H1 (cell line): ENCODE results near the gene LAMA3. TPM values are rescaled to one million over a fixed set of nuclear protein-coding genes. Genes with fewer than 3 reads are reported as not detected.

Experiments used
- CTCF ChIA-PET: fragments of 300-600 bp; sonication (Branson Sonifier 250); formaldehyde crosslinking; loops from one replicate; lab custom pipeline; 2021; ENCODE audit not compliant: partially characterized antibody; lab: Charles Lee
- POLR2A ChIA-PET: fragments of 300-600 bp; sonication (Branson Sonifier 250); formaldehyde crosslinking; loops from one replicate; lab custom pipeline; 2021; ENCODE audit warnings: inconsistent platforms; ENCODE audit not compliant: partially characterized antibody; lab: Charles Lee
- DNase-seq, 2 experiments: peaks; one replicate each; pipeline versions ENCODE4 v3.0.0 to v3.0.0-alpha.2; 2010 to 2022; ENCODE audit warnings: low spot score in 2 of 2, low read depth in 1 of 2, mixed read lengths in 1 of 2
- FAIRE-seq: peaks from 2 replicates; lab custom pipeline; 2011; peaks lifted over from hg19 to GRCh38; lab: Jason Lieb, UNC
- H2AFZ ChIP-seq: 2 replicates; pipeline ENCODE4 v1.8.1; 2012; ENCODE audit warnings: low read length, inconsistent platforms
- H2AK5ac ChIP-seq: 2 replicates; pipeline ENCODE4 v1.6.1; 2013; ENCODE audit warnings: low read depth, low read length
- H2BK120ac ChIP-seq: replicated peaks from 2 replicates; pipeline ENCODE3; 2013; ENCODE audit warnings: low read depth, low read length, inconsistent platforms
- H2BK12ac ChIP-seq: 2 replicates; pipeline ENCODE4 v1.6.1; 2013; ENCODE audit warnings: low read depth, low read length
- H2BK15ac ChIP-seq: 2 replicates; pipeline ENCODE4 v1.6.1; 2013; ENCODE audit warnings: low read length
- H2BK20ac ChIP-seq: 2 replicates; pipeline ENCODE4 v1.6.1; 2013; ENCODE audit warnings: low read length
- H2BK5ac ChIP-seq: 2 replicates; pipeline ENCODE4 v1.6.1; 2013; ENCODE audit warnings: low read depth, low read length
- H3K14ac ChIP-seq: 2 replicates; pipeline ENCODE4 v1.6.1; 2013; ENCODE audit warnings: inconsistent platforms; ENCODE audit not compliant: insufficient read length
- H3K18ac ChIP-seq: 2 replicates; pipeline ENCODE4 v1.6.1; 2013; ENCODE audit warnings: low read length; ENCODE audit errors: extremely low read depth
- H3K23ac ChIP-seq: 2 replicates; pipeline ENCODE4 v1.6.1; 2013; ENCODE audit warnings: inconsistent platforms; ENCODE audit not compliant: insufficient read length
- H3K23me2 ChIP-seq: 2 replicates; pipeline ENCODE4 v1.6.1; 2013; ENCODE audit warnings: low read depth, low read length
- H3K27ac ChIP-seq: 2 replicates; pipeline ENCODE4 v1.6.1; 2011; ENCODE audit warnings: low read depth, low read length, inconsistent platforms
- H3K27me3 ChIP-seq, 4 experiments: replicated peaks in 1 of 4; 1 replicate in 1 of 4; 2 replicates in 3 of 4; pipeline versions ENCODE4 v1.6.1 to v1.8.1; 2011 to 2013; ENCODE audit warnings: low read length in 3 of 4, mild to moderate bottlenecking in 3 of 4, inconsistent platforms in 2 of 4, mixed read lengths in 2 of 4, moderate library complexity in 1 of 4; ENCODE audit not compliant: control insufficient read depth in 3 of 4, insufficient read depth in 3 of 4; ENCODE audit errors: extremely low read depth in 1 of 4
- H3K36me3 ChIP-seq, 4 experiments: 2 replicates each; pipeline versions ENCODE4 v1.6.1 to v1.8.1; 2011 to 2013; ENCODE audit warnings: mild to moderate bottlenecking in 4 of 4, low read length in 3 of 4, moderate library complexity in 2 of 4, control low read depth in 1 of 4, inconsistent platforms in 1 of 4; ENCODE audit not compliant: insufficient read depth in 4 of 4, control insufficient read depth in 2 of 4
- H3K4ac ChIP-seq: replicated peaks from 2 replicates; pipeline ENCODE3; 2013; ENCODE audit warnings: low read length, low read depth, mixed read lengths, inconsistent platforms; ENCODE audit not compliant: insufficient read length
- H3K4me1 ChIP-seq, 4 experiments: replicated peaks in 1 of 4; 1 replicate in 1 of 4; 2 replicates in 3 of 4; pipeline versions ENCODE4 v1.6.1 to v1.8.1; 2011 to 2013; ENCODE audit warnings: low read length in 3 of 4, inconsistent platforms in 2 of 4, mixed read lengths in 1 of 4; ENCODE audit not compliant: insufficient read depth in 4 of 4, control insufficient read depth in 3 of 4
- H3K4me2 ChIP-seq, 2 experiments: 2 replicates each; pipeline versions ENCODE4 v1.6.1 to v1.8.1; 2011 to 2013; ENCODE audit warnings: low read depth in 2 of 2, low read length in 2 of 2, control low read depth in 1 of 2, inconsistent platforms in 1 of 2, mild to moderate bottlenecking in 1 of 2; ENCODE audit not compliant: insufficient read depth in 1 of 2
- H3K4me3 ChIP-seq, 4 experiments: fragments of 200-600, 300-600 bp in 1 of 4; sonication (generic), shearing (Covaris generic), sonication (Bioruptor Twin) in 1 of 4; 2 replicates each; pipeline versions ENCODE4 v1.5.1 to v1.8.1; 2011 to 2016; ENCODE audit warnings: low read length in 4 of 4, low read depth in 3 of 4, control low read depth in 2 of 4, inconsistent platforms in 2 of 4, mild to moderate bottlenecking in 2 of 4, mixed read lengths in 1 of 4, moderate library complexity in 1 of 4; ENCODE audit not compliant: insufficient read depth in 2 of 4; ENCODE audit errors: extremely low read depth in 1 of 4
- H3K56ac ChIP-seq: replicated peaks from 2 replicates; pipeline ENCODE3; 2013; ENCODE audit warnings: low read depth, mild to moderate bottlenecking, mixed read lengths, low read length, inconsistent platforms; ENCODE audit not compliant: insufficient read length
- H3K79me1 ChIP-seq: 2 replicates; pipeline ENCODE4 v1.6.1; 2013; ENCODE audit warnings: low read depth, low read length, control low read depth
- H3K79me2 ChIP-seq, 2 experiments: 2 replicates each; pipeline versions ENCODE4 v1.6.1 to v1.8.1; 2012 to 2013; ENCODE audit warnings: low read length in 2 of 2, mild to moderate bottlenecking in 2 of 2, inconsistent platforms in 1 of 2; ENCODE audit not compliant: insufficient read depth in 2 of 2, control insufficient read depth in 1 of 2
- H3K9ac ChIP-seq, 4 experiments: replicated peaks in 1 of 4; 1 replicate in 1 of 4; 2 replicates in 3 of 4; pipeline versions ENCODE4 v1.6.1 to v1.8.1; 2011 to 2013; ENCODE audit warnings: low read depth in 3 of 4, low read length in 3 of 4, control low read depth in 2 of 4, mild to moderate bottlenecking in 2 of 4, moderate library complexity in 2 of 4, inconsistent platforms in 1 of 4; ENCODE audit errors: extremely low read depth in 1 of 4
- H3K9me3 ChIP-seq, 2 experiments: 2 replicates each; pipeline versions ENCODE4 v1.6.1 to v1.8.1; 2012 to 2013; ENCODE audit warnings: mild to moderate bottlenecking in 2 of 2, moderate library complexity in 2 of 2, control low read depth in 1 of 2, inconsistent platforms in 1 of 2, low read depth in 1 of 2, low read length in 1 of 2, mixed read lengths in 1 of 2; ENCODE audit not compliant: insufficient read depth in 2 of 2
- H4K20me1 ChIP-seq, 2 experiments: replicated peaks in 1 of 2; 2 replicates each; pipeline versions ENCODE3 to v1.8.1; 2011 to 2013; ENCODE audit warnings: inconsistent platforms in 2 of 2, low read length in 2 of 2, mild to moderate bottlenecking in 1 of 2; ENCODE audit not compliant: insufficient read depth in 2 of 2, control insufficient read depth in 1 of 2
- H4K5ac ChIP-seq: 2 replicates; pipeline ENCODE4 v1.6.1; 2013; ENCODE audit warnings: low read length, low read depth, mixed read lengths, inconsistent platforms; ENCODE audit not compliant: insufficient read length
- H4K8ac ChIP-seq: 2 replicates; pipeline ENCODE4 v1.8.0; 2013; ENCODE audit warnings: mild to moderate bottlenecking, moderate library complexity, low read length, inconsistent platforms; ENCODE audit not compliant: insufficient read depth; ENCODE audit errors: extremely low read depth
- H4K91ac ChIP-seq: replicated peaks from 2 replicates; pipeline ENCODE3; 2013; ENCODE audit warnings: low read length, mixed read lengths, inconsistent platforms; ENCODE audit not compliant: insufficient read length
- BACH1 ChIP-seq: IDR thresholded peaks from 2 replicates; pipeline ENCODE4 v1.6.1; 2012; ENCODE audit warnings: low read length, improper control_type of control experiment
- CREB1 ChIP-seq: IDR thresholded peaks from 2 replicates; pipeline ENCODE4 v1.6.1; 2012; ENCODE audit warnings: inconsistent platforms
- EP300 ChIP-seq, 2 experiments: IDR thresholded peaks; 1 replicate in 1 of 2; 2 replicates in 1 of 2; pipeline ENCODE4 v1.6.1; 2011 to 2012; ENCODE audit warnings: low read depth in 2 of 2, low read length in 2 of 2, mild to moderate bottlenecking in 2 of 2, borderline replicate concordance in 1 of 2, inconsistent platforms in 1 of 2, moderate library complexity in 1 of 2
- RNF2 ChIP-seq: fragments of 200-900, 300-1000 bp; sonication (generic); IDR thresholded peaks from 2 replicates; pipeline ENCODE4 v1.7.1; 2016; ENCODE audit warnings: borderline replicate concordance, low read depth, mild to moderate bottlenecking, antibody characterized with exemption, low read length; ENCODE audit not compliant: poor library complexity, severe bottlenecking; ENCODE audit errors: missing control alignments
- TEAD4 ChIP-seq: IDR thresholded peaks from 2 replicates; pipeline ENCODE4 v1.6.1; 2012; ENCODE audit warnings: low read depth, low read length, inconsistent platforms, mixed read lengths
- ZNF274 ChIP-seq: IDR thresholded peaks from 2 replicates; pipeline ENCODE4 v1.7.0; 2012; ENCODE audit warnings: low read length, borderline replicate concordance; ENCODE audit errors: extremely low read depth
- WGBS, 2 experiments: shearing (Covaris generic) in 1 of 2; methylation state at CpG; one replicate each; pipeline versions ENCODE4 v1.1.6 to v1.1.7; 2013 to 2015; ENCODE audit warnings: low lambda C conversion rate in 2 of 2, mixed read lengths in 2 of 2, inconsistent platforms in 1 of 2, low coverage in 1 of 2, missing lambda C conversion rate in 1 of 2; ENCODE audit not compliant: insufficient replicate concordance in 2 of 2, insufficient coverage in 1 of 2, insufficient read length in 1 of 2; ENCODE audit errors: extremely low coverage in 1 of 2, missing lambda C conversion rate in 1 of 2; 5-methylcytosine and 5-hydroxymethylcytosine counted together
- polyA plus RNA-seq, 7 experiments: library from polyadenylated mRNA; depleted of rRNA in 3 of 7; stranded (reverse) in 5 of 7; unstranded in 2 of 7; fragments of >200 nt in 5 of 7; fragments of 200-250 nt in 2 of 7; gene quantifications; 1 replicate in 5 of 7; 2 replicates in 1 of 7; 4 replicates in 1 of 7; pipeline versions ENCODE4 v1.2.1 to v1.2.3, GENCODE V29; 2011 to 2013; ENCODE audit warnings: missing spikeins in 2 of 7, mixed read lengths in 2 of 7
- total RNA-seq: library from RNA; stranded (reverse); fragmentation: NEBNext Ultra II Directional; extraction: Animal tissue kit (Norgen Biotek cat#: 25700); gene quantifications from 2 replicates; pipeline ENCODE4 v1.2.1, GENCODE V29; 2021

The LAMA3 gene
- total and polyA plus RNA-seq, 2 of the 8 experiments (the other 6 are each of a cell fraction or from before 2014, with no cell fraction given), result 0.76 to 5.0 TPM

GRCh38 chr18:24000613-24001490 lies 311.6 kb downstream of the LAMA3 start:
- ChIA-PET POLR2A (no interaction called here), CTCF (interaction anchor here (0.8 to 1.0 kb wide), 2 partner anchors 9 to 48 kb away, joined by 3 read pairs; no protein-coding TSS in a partner anchor)
- no peak overlapping the region for H3K9ac ChIP-seq
- H3K4me3 ChIP-seq, result no peak overlapping the region
- H2BK20ac ChIP-seq, result no peak overlapping the region
- H3K4me2 ChIP-seq, result no peak overlapping the region
- H3K36me3 ChIP-seq, result no peaks in the 10 kb centered on the region
- H3K14ac ChIP-seq, result no peak overlapping the region
- H4K20me1 ChIP-seq, result no peaks in the 10 kb centered on the region
- no peaks in the 10 kb centered on the region; a peak in 2 of 7 replicates for H3K4me1 ChIP-seq
- H2AK5ac ChIP-seq, result no peak overlapping the region; the same call in 1 of the 2 replicates
- no peak overlapping the region for H3K4ac ChIP-seq
- H3K79me1 ChIP-seq, result no peaks in the 10 kb centered on the region
- H2AFZ ChIP-seq, result no peak overlapping the region
- H4K91ac ChIP-seq, result no peak overlapping the region
- WGBS, 2 experiments, result 91% methylated on average over 8 of the region's 8 CpGs; no CpG with 5 or more reads in 1 of the 2 experiments
- no peaks in the 10 kb centered on the region for H3K79me2 ChIP-seq
- no peaks in the 10 kb centered on the region for H3K23me2 ChIP-seq
- H3K9me3 ChIP-seq, result no peaks in the 10 kb centered on the region
- no peak overlapping the region for H4K8ac ChIP-seq
- H3K27me3 ChIP-seq, result no peaks in the 10 kb centered on the region
- no peak for TF ChIP-seq CREB1
- TF ChIP-seq EP300 (IDR thresholded peaks at IDR 0.05; ENCODE audit: borderline replicate concordance in 1 of 2, low read depth in 2 of 2, low read length in 2 of 2), result no peak
- TF ChIP-seq TEAD4, result no peak
- no peak for TF ChIP-seq RNF2
- TF ChIP-seq BACH1, result no peak
- no peak for TF ChIP-seq ZNF274
- H3K27ac ChIP-seq, result no peak overlapping the region
- no peak overlapping the region for H2BK120ac ChIP-seq
- H3K23ac ChIP-seq, result no peak overlapping the region
- no peak overlapping the region for H2BK12ac ChIP-seq
- H3K56ac ChIP-seq, result no peak overlapping the region
- DNase-seq (no peak), FAIRE-seq (no peak)
- H2BK15ac ChIP-seq, result no peak overlapping the region
- H3K18ac ChIP-seq, result no peak overlapping the region
- H4K5ac ChIP-seq, result no peak overlapping the region
- no peak overlapping the region for H2BK5ac ChIP-seq
